ENCODE measurements around the gene DEGS2.
"Not testable (repeated sequence)": the region's sequence is repeated elsewhere in the genome, so short reads cannot be mapped to it uniquely, and the experiment has no call there.

Gene DEGS2

GRCh38 chr14:100176811-100177327 lies 17.4 kb upstream of the DEGS2 start:
- no peak for DNase-seq

- no peak for DNase-seq
These were observed 13.9 kb upstream of the DEGS2 start for GRCh38 chr14:100173353-100173752.

GRCh38 chr14:100172811-100173210 lies 13.4 kb upstream of the DEGS2 start:
- no peak for DNase-seq

GRCh38 chr14:100170880-100171279 lies 11.4 kb upstream of the DEGS2 start:
- no peak for DNase-seq

GRCh38 chr14:100168506-100168905 lies 9.1 kb upstream of the DEGS2 start:
- no peak for DNase-seq

GRCh38 chr14:100165831-100166440 lies 6.5 kb upstream of the DEGS2 start:
- DNase-seq, result no peak

GRCh38 chr14:100165376-100165775 lies 5.9 kb upstream of the DEGS2 start:
- DNase-seq, result no peak

GRCh38 chr14:100160534-100160916 lies 1.1 kb upstream of the DEGS2 start:
- DNase-seq, result no peak

- no peak for DNase-seq
These were observed 554 bp upstream of the DEGS2 start for GRCh38 chr14:100159865-100160533.

- DNase-seq, result no peak
These were observed 815 bp downstream of the DEGS2 start for GRCh38 chr14:100158566-100159093.

- DNase-seq, result not testable (repeated sequence)
These were observed 1.8 kb downstream of the DEGS2 start for GRCh38 chr14:100157548-100158232.

- no peak for DNase-seq
These were observed 2.7 kb downstream of the DEGS2 start for GRCh38 chr14:100156776-100157175.

- no peak for DNase-seq
These were observed 3.5 kb downstream of the DEGS2 start for GRCh38 chr14:100155756-100156616.

- DNase-seq, result peak in 1 of 2 experiments; percentile 18
These were observed 4.3 kb downstream of the DEGS2 start for GRCh38 chr14:100155049-100155621.

- DNase-seq, result no peak
These were observed 5.9 kb downstream of the DEGS2 start for GRCh38 chr14:100153560-100153959.

GRCh38 chr14:100152091-100152490 lies 7.4 kb downstream of the DEGS2 start:
- DNase-seq, result no peak

GRCh38 chr14:100150932-100151587 lies 8.4 kb downstream of the DEGS2 start:
- DNase-seq, result no peak

- no peak for DNase-seq
These were observed 9.4 kb downstream of the DEGS2 start for GRCh38 chr14:100149851-100150611.

GRCh38 chr14:100148837-100149731 lies 10.4 kb downstream of the DEGS2 start:
- no peak for DNase-seq

Data from SW 1271 (cell line).